Mucosa of descending colon (tissue), 3 donors: Measurements from ENCODE around the gene LBX1. TPM values are rescaled to one million over a fixed set of nuclear protein-coding genes. Genes with fewer than 3 reads are reported as not detected.

Source experiments
- ATAC-seq: fragments of 200-7000 bp; cut with Tn5 transposase; one replicate; pipeline ENCODE4 v1.9.1; 2020; ENCODE audit warnings: mild to moderate bottlenecking, moderate library complexity
- DNase-seq, 3 donors: peaks; one replicate each; pipeline ENCODE4 v3.0.0-alpha.2; 2020
- H3K36me3 ChIP-seq: fragments of 200-600 bp; one replicate; pipeline ENCODE4 v1.8.0; 2021; ENCODE audit warnings: low read depth, mild to moderate bottlenecking
- H3K4me1 ChIP-seq: fragments of 200-600 bp; one replicate; pipeline ENCODE4 v1.8.0; 2021; ENCODE audit warnings: low read depth, mild to moderate bottlenecking
- H3K4me3 ChIP-seq: fragments of 200-600 bp; one replicate; pipeline ENCODE4 v1.8.0; 2021; ENCODE audit warnings: mild to moderate bottlenecking
- H3K9me3 ChIP-seq: fragments of 200-600 bp; one replicate; pipeline ENCODE4 v1.8.0; 2021; ENCODE audit warnings: mild to moderate bottlenecking
- CTCF ChIP-seq: fragments of 200-600 bp; IDR thresholded peaks from one replicate; pipeline ENCODE4 v1.8.0; 2022; ENCODE audit warnings: antibody characterized with exemption, mild to moderate bottlenecking
- intact Hi-C, 2 donors: fragments of 100-400 bp; cut with DNase I in 1 of 2; cut with micrococcal nuclease in 1 of 2; formaldehyde crosslinking; loops; one replicate each; pipeline versions ENCODE4 v1.11.0 to v1.11.1; 2022; cut with DNase I, micrococcal nuclease
- total RNA-seq, 3 donors: library from RNA; stranded (reverse); fragmentation: NEBNext Ultra II Directional in 2 of 3; extraction: Animal tissue kit (Norgen Biotek cat#: 25700) in 2 of 3; gene quantifications; one replicate each; pipeline versions ENCODE4 v1.2.1 to v1.2.4, GENCODE V29; 2021 to 2023
- donor health status: DM: no; HTN: no; CAD: no; lungs with moderate emphysema.
- donor health status: DM: no; HTN: no; CAD: no.
- donor health status: DM: no; HTN: yes; CAD: no.

LBX1 gene
- total RNA-seq, 3 donors from 2014 or later = not detected

- ATAC-seq = no peak
- TF ChIP-seq CTCF = no peak
- peaks cover 6% of the 10 kb centered on the region for H3K9me3 ChIP-seq
- H3K4me1 ChIP-seq = no peaks in the 10 kb centered on the region
- no peak for DNase-seq
- no peak overlapping the region for H3K4me3 ChIP-seq
- no peaks in the 10 kb centered on the region for H3K36me3 ChIP-seq
- intact Hi-C loops = no loop called here
Observed at GRCh38 chr10:101262147-101262546, 32.9 kb upstream of the LBX1 start.

DNA sequence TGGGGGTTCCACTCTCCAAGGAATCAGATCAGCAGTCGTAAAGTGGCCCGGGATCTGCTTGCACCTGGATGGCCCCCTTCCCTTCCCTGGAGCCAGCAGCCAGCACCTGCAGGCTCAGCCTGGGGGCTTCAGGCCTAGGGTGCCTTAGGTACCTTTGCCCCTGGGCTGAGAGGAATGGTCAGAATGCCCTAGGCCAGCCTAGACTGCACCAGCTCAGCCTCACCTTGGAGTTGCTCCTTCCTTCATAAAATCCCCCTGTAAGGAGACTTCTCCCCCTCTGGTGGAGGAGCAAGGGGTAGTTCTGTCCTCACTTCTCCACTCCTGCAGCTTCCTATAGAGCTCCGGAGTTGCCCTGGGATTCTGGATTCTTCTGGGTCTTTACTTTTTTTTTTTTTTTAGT is 32.4 kb upstream of the LBX1 start:
- intact Hi-C loops = no loop called here
- no peak for TF ChIP-seq CTCF
- ATAC-seq (no peak), DNase-seq (no peak)
- Histone ChIP-seq H3K36me3 (no peaks in the 10 kb centered on the region), H3K4me1 (no peaks in the 10 kb centered on the region), H3K4me3 (no peak overlapping the region), H3K9me3 (peaks cover 6% of the 10 kb centered on the region)

DNA sequence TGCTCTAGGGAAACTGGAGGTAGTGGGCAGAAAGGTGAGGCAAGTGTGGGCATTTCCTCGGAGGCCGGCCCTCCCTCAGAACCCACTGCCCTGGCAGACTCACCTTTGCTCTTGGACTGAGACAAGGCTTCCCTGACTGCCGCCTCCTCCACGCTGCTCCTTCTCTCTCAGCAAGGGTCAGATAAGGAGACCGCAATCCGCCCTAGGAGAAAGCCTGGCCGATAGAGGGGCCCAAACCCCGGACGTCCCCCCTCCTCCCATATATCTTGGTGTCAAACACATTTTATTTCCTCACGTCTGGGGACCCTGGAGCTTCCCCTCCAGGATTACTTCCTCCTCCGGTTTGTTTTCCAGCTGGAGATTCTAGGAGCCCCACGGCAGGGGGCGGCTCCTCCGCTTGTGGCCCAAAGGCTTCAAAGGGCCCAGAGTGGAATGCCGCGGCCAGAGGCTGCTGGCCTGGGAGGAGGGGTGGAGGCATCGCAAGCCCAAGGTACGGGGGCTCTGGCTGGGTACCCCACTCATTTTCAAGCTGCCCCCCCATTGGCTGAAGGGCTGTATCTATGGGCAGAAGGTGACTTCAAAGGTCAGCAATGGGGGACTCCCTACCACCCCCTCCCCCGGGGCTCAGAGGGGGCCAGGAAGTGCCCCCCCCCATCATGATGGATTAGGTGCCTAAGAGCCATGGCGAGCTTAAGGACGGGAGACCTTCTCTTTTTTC is 31.7 kb upstream of the LBX1 start:
- Histone ChIP-seq H3K9me3 (peaks cover 6% of the 10 kb centered on the region), H3K36me3 (no peaks in the 10 kb centered on the region), H3K4me3 (no peak overlapping the region), H3K4me1 (no peaks in the 10 kb centered on the region)
- no peak for DNase-seq
- no peak for ATAC-seq
- intact Hi-C loops = no loop called here
- TF ChIP-seq CTCF = no peak

GRCh38 chr10:101258179-101258885 is 29.1 kb upstream of the LBX1 start:
- DNase-seq = no peak

DNA sequence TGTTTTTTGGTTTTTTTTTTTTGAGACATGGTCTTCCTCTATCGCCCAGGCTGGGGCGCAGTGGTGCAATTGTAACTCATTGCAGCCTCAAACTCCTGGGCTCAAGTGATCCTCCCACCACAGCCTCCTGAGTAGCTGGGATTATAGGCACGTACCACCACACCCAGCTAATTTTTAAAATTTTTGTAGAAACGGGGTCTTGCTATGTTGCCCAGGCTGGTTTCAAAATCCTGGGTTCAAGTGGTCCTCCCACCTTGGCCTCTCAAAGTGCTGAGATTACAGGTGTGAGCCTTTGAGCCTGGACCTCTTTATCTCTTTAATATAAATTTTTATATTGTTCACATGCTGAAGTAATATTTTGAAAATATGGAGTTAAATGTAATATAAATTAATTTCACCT is 28.2 kb upstream of the LBX1 start:
- no peak for TF ChIP-seq CTCF
- Histone ChIP-seq H3K4me1 (no peaks in the 10 kb centered on the region), H3K9me3 (peaks cover 6% of the 10 kb centered on the region), H3K4me3 (no peak overlapping the region), H3K36me3 (no peaks in the 10 kb centered on the region)
- ATAC-seq (no peak), DNase-seq (no peak)
- intact Hi-C loops = no loop called here

More at GRCh38 chr10:101258179-101258885, 29.1 kb upstream of the LBX1 start:
- no peak for TF ChIP-seq CTCF
- Histone ChIP-seq H3K4me1 (no peaks in the 10 kb centered on the region), H3K4me3 (no peak overlapping the region), H3K9me3 (peaks cover 6% of the 10 kb centered on the region), H3K36me3 (no peaks in the 10 kb centered on the region)
- intact Hi-C loops = no loop called here
- peak; percentile 40 for ATAC-seq
